NCI-H748 treated with DMSO at 0.1 percent for 48 hours (cell line): ENCODE measurements around the gene ELMOD1.

Experiments used
- DNase-seq: peaks from one replicate; lab custom pipeline; 2025; lab: John Stamatoyannopoulos, UW

ELMOD1 gene

DNA sequence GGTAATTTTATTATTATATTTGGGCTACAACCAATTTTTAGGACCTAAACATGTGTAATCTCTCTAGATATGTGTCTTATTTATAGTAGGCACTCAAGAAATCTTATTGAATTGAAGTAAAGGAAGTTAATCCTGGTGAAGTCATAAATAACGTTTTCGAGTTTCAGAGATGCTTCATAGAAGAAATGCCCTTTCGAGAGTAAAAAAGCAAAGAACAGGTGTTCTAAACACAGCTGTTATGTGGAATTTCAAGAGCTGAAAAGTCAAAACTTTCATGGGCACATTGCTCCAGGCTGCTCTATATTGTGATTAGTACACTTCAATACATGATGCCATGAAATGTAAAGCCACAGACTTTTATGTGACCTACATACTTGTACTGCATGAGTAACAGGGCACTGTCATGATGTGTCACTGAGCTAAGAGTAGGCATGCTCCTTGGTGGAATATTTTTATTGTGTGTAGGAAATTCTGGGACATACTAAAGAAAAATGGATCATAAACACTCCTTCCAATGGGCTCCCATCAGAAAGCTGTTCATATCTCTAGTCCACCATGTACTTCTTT is 7.2 kb upstream of the ELMOD1 start:
- no peak for DNase-seq

DNA sequence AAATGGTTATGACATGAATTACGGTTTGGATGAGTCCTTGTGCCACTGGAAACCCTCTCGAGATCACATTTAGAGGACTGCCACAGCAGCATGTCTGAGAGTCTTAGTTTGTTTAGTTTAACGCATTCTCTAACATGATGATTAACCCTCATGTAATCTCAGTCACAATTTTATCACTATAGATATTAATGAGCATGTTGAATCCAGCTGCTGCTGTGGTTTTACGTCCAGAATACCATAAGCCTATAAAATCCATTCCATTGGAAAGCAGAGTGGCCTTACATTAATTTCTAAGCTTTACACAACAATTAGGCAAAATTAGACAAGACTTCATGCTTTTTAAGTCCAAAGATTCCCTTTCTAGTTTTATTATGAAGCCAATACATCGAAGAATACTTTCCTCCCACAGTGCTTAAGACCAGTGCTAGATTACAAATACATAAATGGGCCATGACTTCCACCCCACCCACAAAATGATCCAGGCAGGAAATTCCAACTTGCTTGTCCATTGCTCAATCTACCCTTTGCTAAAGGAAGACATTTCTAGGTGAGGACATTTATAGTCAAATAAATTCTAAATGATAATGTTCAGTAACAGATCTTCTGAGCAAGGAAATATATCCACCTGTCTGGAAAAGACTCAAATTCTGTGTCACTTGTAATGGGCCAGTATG is 3.5 kb upstream of the ELMOD1 start:
- DNase-seq = no peak

DNA sequence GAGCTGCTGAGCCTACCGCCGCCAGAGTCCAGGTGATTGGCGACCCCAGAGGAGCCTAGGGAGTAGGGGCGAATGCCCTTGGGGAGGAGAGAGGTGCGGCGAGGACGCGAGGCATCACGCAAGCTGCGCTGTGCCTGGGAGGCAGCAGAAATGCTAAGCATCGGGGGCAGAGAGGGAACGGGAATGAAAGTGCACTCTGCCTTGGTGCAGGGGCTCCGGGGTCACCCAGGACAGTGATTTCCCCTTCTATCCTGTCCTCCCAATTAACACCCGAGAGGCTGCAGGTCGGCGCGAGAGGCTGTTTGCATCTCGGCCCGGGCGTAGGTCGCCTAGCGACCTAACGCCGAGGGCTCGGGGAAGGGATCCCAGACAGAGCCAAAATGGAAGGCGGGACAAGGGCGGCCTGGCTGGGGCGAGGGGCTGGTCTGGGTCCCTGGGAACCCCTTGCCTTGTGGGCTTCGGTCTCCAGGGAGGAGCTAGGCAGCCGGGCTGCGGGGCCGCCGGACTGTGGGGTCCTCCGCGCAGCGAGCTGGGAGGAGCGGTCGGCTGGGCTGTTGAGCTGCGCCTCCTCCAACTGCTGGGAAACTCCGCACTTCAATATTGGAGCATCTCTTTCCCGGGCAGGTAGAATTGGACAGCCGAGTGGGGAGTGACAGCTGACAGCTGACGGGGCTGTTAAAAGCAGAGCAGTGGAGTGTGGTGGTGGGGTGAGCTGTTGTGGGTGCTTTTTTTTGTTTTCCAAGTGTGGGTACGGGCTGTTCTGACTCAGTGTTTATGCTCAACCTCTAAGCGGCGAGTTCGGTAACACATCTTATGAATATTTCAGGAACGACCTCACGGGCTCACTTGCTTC is 657 bp downstream of the ELMOD1 start:
- no peak for DNase-seq

DNA sequence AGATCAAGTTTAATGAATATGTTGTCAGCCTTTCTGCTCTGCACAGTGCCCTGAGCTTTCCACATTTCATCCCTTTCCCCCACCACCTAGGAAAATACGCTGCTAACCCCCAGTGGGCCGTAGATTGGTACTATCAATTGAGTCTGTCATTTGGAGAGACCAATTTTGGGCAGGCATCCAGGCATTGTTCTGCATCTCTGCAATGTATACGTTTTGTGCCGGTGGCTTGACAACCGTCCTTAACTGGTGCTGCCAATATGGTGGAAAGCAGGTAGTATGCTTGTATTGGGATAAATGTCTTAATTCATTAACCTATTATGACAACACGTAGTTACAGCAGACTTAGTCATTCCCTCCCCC is 1.3 kb downstream of the ELMOD1 start:
- no peak for DNase-seq

DNA sequence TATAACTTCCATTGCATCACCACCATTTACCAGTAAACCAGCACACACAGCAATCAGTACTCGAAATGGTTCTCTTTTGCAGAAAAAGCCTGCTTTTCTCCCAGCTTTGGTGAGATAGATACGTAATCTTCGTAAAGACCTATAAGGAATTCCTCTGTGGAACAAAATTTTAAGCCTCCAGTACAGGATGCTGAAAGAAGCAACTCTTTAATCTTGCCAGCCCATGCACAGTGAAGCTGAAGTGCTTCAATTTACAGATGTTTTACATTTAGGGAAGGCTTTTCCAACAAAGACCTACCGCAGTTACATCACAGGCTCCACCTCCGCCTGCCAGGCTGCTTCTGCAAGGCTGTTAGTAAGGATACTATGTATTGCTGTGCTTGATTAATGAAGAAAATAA is 1.9 kb downstream of the ELMOD1 start:
- no peak for DNase-seq

DNA sequence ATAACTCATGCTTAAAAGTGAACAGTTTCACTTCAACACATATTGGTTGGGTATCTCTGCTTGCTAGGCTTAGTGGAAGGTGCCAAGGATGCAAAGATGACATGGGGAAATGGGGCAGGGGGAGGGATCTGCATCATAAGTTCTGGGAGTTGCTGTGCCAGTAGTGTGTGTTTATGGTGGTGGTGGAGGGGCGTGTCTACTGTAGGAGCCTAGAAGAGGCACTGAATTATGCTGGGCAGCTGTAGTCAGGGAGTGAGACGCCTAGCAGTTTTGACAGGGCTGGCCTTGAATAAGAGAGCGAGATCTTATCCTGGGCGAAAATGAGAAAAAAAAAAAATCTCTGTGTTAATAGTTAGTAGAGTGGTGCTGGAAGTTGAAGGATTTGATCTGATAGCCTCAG is 3.0 kb downstream of the ELMOD1 start:
- no peak for DNase-seq

DNA sequence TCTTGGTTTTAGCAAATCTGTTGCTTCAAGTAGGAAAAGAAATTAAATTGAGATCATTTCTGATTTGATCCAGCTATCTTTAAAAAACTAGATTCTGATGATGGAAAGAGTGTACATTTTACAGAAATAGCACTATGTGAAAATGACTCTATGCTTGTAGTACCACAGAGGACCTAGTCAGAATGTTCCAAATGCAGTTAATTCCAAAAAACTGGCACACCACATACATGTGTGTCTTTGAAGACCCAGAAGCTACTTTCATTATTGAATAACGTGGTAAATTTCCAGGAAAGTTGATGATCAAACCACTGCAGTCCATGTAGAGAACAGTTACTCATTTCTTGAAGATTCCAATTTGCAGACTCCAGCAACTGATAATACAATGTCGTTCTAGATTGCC is 3.8 kb downstream of the ELMOD1 start:
- DNase-seq = no peak

DNA sequence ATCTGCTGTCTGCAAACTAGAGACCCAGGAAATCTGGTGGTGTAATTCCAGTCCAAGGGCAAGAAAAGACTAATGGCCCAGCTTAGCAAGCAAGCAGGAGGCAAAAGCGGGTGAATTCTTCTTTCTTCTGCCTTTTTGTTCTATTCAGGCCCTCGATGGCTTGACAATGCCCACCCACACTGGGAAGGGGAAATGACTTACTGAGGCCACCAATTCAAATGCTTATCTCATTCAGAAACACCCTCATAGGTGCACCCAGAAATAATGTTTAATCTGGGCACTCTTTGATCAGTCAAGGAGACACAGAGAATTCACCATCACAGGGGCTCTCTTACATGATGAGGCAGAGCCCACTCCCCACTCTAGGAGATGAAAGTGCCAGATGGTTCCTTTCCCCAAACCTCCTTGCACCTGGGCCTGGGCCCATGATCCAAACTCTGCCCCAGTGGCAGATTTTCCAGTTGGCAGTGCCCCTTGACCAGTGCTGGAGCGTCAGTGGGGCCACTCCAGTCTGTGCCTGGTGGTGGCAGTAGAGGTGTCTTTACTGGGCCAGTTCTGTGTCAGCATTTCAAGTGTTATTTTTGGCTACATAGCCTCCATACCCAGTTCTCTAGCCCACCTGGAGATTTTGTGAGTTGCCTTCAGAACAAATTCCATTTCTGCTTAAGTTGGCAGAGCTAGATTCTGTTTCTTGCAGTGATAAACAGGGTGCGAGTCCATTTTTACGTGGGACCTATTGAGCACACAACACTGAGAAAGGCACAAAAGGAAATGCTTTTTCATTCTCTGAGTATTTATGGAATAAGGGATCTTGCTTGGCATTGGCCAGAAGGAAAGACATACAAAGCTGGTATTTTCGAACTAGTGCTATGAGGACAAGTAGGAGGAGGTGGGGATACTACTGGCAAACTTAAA is 7.5 kb downstream of the ELMOD1 start:
- DNase-seq = no peak

DNA sequence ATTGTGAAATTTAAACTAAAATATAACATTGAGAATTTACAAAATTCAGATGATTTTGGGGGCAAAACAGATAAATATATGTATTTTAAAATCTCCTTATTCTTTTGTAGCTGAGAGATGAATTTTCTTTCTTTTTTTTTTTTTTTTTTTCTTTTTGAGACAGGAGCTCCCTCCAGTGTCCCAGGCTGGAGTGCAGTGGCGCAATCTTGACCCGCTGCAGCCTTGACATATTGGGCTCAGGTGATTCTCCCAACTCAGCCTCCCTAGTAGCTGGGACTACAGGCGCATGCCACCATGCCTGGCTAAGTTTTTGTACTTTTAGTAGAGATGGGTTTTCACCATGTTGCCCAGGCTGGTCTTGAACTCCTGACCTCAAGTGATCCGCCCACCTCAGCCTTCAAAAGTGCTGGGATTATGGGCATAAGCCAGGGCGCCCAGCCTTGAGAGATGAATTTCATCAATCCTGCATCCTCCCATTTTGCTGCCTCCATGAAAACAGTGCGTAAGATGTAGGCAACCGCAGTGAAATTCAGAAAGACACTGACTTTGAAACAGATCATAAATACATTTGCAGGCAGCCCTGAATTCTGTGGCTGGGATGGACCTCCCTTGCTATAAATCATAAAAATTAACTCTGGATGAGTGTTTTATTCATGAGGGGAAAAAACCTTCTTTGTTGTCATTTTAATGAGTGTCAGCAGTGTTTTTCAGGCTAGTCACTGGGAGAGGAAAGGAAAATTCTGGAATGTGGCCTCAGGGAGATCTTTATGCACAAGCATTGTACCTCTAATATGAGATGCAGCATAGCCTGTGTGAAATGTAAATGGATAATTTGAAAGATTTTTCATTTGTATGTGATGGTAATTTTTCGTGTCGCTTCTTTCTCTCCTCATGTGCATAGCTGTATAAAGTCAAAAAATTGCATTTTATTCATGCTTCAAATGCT is 14.4 kb downstream of the ELMOD1 start:
- DNase-seq = no peak

DNA sequence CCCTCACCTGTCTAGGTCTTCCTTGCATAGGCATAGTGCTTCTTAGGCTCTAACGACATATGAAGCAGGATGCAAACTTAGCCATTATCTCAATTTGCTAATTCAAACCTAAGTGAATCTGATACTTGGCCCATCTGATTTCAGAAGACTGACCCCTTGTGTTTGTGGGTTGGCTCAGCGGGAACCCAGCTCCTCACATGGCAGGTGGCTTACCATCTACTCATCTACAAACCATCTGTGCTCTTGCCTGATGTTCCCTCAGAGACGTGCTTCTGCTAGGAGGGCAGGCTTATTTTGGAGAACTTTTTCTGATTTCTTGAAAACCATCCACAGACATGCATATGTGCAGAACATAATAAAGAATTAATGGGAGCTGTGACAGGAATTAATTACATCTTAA is 15.2 kb downstream of the ELMOD1 start:
- DNase-seq = no peak

DNA sequence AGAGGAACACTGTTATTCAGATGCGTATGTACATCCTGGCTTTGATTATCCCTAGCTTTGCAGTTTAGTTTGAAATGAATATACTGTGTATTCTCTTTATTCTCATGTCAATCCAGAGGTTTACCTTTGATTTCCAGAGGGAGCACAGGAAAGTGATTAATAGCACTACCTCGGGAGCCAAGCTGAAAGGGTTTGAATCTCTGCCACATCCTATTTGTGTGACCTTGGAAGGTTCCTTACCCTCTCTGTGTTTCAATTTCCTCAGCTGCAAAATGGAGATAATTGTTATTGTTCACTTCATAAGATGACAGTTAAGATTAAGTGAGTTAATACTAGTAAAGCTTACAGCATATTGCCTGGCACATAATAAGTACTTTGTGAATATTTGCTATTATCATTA is 17.9 kb downstream of the ELMOD1 start:
- no peak for DNase-seq

DNA sequence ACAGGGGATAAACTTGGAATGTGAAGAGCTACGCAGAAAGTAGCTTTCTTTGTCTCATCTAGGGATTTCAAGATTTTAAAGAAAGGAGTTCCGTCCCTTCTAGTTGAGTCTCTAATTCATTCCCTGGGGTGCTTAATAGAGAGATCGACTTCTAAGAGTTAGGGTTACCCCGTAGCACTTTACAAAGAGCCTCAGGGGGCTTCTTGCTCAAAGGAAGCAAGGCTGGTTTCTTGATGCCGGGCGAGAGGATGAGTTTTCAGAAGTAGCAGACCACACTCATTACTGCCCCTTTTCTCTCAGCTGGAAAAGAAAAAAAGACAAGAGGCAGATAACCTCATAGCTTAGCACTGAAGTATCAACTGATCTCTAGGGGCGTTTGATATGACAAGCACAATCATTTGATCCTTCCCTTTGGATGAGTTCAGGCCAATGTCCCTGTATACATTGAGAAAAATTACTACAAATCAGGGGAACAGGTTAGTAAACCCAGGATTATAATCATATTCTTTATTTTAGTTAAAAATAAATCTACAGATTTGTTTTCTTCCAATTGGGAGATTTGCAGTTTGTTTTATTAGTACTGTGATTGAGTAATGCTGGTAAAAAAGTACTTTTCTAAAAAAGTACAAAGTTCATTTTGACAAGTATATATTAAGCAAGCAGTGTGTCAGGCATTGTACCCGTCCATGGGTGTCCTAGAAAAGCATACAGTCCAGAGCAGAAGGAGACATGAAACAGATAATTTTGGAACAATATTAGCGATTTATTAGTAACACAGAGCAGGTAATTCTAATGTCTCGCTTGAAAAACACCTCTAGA is 18.7 kb downstream of the ELMOD1 start:
- DNase-seq = no peak

DNA sequence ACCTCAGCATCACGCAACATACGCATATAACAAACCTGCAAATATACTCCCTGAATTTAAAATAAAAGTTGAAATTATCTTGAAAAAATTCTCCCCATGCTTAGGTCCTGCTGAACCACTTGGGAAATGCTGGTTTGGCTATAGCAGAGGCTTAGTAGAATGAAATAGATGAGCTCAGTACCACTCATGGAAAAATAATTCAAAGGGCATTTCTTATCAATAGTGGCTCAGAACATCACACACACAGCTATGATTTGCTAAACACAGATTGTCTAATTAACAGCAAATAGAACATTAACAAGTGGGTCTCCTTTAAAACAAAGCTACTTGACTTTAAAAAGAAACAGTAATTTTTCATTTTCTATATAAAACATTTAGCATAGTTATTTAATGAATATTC is 21.5 kb downstream of the ELMOD1 start:
- DNase-seq = no peak

DNA sequence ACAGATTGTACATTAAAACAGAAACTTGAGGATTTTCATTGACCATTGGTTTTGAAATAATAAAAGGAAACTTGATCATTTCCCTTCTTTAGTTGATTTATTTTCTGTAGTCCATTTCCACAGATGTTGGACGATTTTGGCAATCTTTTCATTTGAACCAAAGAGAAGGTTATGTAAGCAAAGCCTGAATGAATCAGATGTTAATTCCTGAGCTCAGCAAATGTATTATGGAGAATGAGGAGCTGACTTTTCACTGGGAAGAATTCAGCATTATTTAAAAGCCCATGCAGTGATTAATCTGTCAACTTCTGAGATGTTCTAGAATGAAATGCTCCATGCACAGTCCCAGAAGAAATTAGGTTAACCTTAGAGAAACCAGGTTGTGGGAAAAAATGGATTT is 29.0 kb downstream of the ELMOD1 start:
- DNase-seq = no peak

DNA sequence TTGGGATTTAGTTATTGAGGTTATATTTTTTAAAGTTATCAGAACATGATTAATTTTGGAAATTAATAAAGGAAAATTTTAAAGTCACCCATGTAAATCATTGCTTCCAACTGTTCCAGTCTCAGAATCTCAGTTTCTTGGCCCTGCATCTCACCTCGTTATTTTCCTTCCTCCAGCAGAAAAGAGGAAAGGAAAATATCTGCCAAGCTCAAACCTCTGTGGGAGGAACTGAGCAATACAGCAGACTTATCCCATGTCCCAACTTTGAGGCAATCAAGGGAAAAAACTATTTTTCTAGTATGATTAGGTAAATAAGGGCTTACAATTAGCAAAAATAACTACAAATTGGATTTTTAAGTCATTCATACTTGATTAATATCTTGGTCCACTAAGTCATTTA is 30.1 kb downstream of the ELMOD1 start:
- DNase-seq = no peak

DNA sequence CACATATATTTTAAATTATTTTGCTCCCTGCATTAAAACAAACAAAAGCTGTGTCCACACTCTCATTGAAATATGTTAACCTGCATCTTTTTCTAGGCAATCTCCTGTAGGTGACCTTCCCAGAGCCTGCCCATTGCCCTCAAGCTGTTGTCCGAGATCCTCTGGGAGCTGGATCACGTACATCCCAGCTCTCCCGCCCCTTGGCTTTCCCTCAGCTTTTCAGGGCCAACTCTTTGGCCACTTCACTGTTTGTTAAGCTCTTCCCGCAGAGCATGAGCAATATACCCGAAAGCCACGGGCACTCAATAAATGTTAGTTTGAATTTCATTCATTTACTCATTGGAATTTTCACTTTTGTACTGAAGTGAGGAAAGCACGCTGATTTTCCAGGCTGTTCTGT is 32.2 kb downstream of the ELMOD1 start:
- DNase-seq = no peak

DNA sequence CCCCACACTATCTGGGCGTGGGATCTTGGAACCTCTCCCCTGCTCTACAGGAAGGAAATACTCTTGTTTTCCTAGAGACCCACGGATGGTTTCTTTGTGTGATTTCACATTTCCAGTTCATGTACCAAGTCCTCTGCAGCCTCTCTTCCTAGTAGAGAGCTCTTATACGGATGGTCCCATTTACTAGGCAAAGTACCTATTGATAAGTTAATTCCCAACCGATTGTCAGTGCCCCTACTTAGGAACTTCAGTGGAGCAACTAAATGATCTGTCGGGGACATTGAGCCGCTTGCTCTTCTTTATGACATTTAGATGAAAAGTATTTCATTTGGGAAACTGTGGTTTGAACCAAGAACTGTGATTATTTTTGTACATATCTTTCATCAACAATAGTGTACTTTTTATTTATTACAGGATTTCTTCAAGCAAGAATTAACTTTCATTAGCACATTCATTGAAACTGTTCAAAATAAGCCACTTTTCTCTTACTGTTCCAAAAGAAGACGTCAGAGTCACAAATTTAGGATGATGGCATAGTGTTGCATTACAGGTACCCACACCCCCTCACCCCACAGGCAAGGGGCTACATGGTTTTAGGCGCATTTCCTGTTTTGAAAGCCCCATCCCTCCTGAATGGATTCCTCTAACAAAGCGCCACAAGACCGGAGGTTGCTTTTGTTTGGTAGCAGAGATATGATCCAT is 34.2 kb downstream of the ELMOD1 start:
- no peak for DNase-seq

DNA sequence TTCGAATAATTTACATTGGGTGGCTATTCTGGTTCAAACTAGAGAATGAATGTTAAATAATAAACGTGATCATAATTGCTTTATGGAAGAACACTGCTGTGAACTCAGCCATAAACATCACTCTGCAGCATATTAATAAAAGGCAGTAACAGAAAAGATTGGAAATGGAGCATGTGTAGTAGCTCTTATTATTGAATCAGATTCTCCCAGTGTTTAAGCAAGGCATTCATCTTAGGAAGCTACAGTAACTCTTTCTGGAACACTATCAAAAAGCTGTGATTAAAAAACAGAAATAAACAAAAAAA is 34.7 kb downstream of the ELMOD1 start:
- no peak for DNase-seq

DNA sequence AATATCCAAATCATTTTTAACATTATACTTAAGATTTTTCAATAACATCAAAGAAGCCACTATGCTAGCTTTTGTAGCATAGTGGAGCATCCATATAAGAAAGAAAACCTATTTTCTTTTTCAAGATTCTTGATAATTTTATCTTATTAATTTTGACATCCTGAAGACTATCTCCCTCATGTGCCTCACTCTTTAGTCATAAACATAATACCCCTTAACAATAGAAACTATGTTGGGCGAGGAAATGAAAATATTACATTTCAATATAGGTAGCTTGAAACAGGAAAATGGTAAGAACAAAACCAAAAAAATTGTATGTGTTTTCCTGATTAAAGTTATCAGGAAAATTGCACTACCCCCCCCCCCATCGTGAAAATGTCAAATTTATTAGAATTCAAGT is 40.1 kb downstream of the ELMOD1 start:
- no peak for DNase-seq

DNA sequence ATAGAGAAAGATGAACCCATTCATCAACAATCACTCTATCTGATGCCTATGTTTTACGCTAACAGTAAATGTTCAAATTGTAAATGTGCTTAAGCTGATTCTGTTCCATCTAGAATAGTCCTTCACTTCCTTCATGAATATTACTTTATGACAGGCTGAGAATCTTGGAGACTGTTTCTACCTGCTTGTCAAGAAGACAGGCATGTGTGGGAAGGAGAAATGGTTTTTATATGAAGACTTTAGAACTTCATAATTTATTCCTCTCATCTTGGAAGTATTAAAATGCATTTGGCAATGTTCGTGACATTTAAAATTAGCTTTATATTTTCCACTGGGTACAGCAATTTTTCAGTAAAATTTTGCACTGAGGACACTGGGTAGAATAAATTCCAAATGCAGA is 41.0 kb downstream of the ELMOD1 start:
- no peak for DNase-seq
